Karpas-422 (cell line): Measurements from ENCODE around the gene ADGRB2. TPM values are rescaled to one million over a fixed set of nuclear protein-coding genes. Genes with fewer than 3 reads are reported as not detected.

Experiments
- DNase-seq: peaks from one replicate; pipeline ENCODE4 v3.0.0-alpha.2; 2015
- H2AFZ ChIP-seq: fragments of 200-600 bp; sonication (generic); 2 replicates; pipeline ENCODE4 v1.6.1; 2014; ENCODE audit warnings: antibody characterized with exemption, low read length, mixed read lengths
- H3K27ac ChIP-seq: fragments of 200-600 bp; sonication (generic); 2 replicates; pipeline ENCODE4 v1.5.1; 2014; ENCODE audit warnings: mild to moderate bottlenecking, low read length, moderate library complexity
- H3K27me3 ChIP-seq: fragments of 200-600 bp; sonication (generic); 2 replicates; pipeline ENCODE4 v1.6.1; 2014; ENCODE audit warnings: low read length, mixed read lengths
- H3K36me3 ChIP-seq: fragments of 200-600 bp; sonication (generic); 2 replicates; pipeline ENCODE4 v1.6.1; 2014; ENCODE audit warnings: low read length, mixed read lengths; ENCODE audit not compliant: insufficient read depth
- H3K4me1 ChIP-seq: fragments of 200-600 bp; sonication (generic); 2 replicates; pipeline ENCODE4 v1.6.1; 2014; ENCODE audit warnings: mild to moderate bottlenecking, low read length, mixed read lengths
- H3K4me2 ChIP-seq: fragments of 200-600 bp; sonication (generic); 2 replicates; pipeline ENCODE4 v1.6.1; 2014; ENCODE audit warnings: low read length, low read depth, mild to moderate bottlenecking; ENCODE audit not compliant: poor library complexity, severe bottlenecking
- H3K4me3 ChIP-seq: fragments of 200-600 bp; sonication (generic); 2 replicates; pipeline ENCODE4 v1.5.1; 2014; ENCODE audit warnings: mild to moderate bottlenecking, antibody characterized with exemption, low read length, mixed read lengths
- H3K79me2 ChIP-seq: fragments of 200-600 bp; sonication (generic); 2 replicates; pipeline ENCODE4 v1.6.1; 2014; ENCODE audit warnings: mild to moderate bottlenecking, low read length, mixed read lengths
- H3K9ac ChIP-seq: fragments of 200-600 bp; sonication (generic); 2 replicates; pipeline ENCODE4 v1.6.0; 2014; ENCODE audit warnings: low read length
- H3K9me2 ChIP-seq: fragments of 200-600 bp; sonication (generic), shearing (Covaris generic); replicated peaks from 2 replicates; pipeline ENCODE4 v1.6.0; 2014; ENCODE audit warnings: mild to moderate bottlenecking, low read length, moderate library complexity; ENCODE audit not compliant: insufficient read depth
- H3K9me3 ChIP-seq: fragments of 300-700, 200-600 bp; sonication (generic); 2 replicates; pipeline ENCODE4 v1.6.1; 2014; ENCODE audit warnings: low read length, mixed read lengths
- H4K20me1 ChIP-seq: fragments of 200-600 bp; sonication (generic); 2 replicates; pipeline ENCODE4 v1.6.1; 2014; ENCODE audit warnings: mild to moderate bottlenecking, antibody characterized with exemption, low read length, low read depth; ENCODE audit not compliant: insufficient read depth
- total RNA-seq: library from RNA; depleted of rRNA; stranded (reverse); fragments of >200 nt; shearing (Covaris generic); gene quantifications from 2 replicates; pipeline ENCODE4 v1.2.3, GENCODE V29; 2014; ENCODE audit warnings: low replicate concordance

The ADGRB2 gene
- total RNA-seq, 1 experiment from 2014 or later = 9.2 TPM

GRCh38 chr1:31753707-31754349 lies 10.3 kb downstream of the ADGRB2 start:
- H3K27me3 ChIP-seq = no peaks in the 10 kb centered on the region
- H4K20me1 ChIP-seq = peaks cover 48% of the 10 kb centered on the region; the same call in 1 of the 2 replicates
- H3K4me3 ChIP-seq = no peak overlapping the region
- no peak overlapping the region for H3K9ac ChIP-seq
- no peak overlapping the region for H3K4me2 ChIP-seq
- no peak overlapping the region for H3K27ac ChIP-seq
- no peaks in the 10 kb centered on the region for H3K9me2 ChIP-seq
- no peak overlapping the region for H2AFZ ChIP-seq
- H3K36me3 ChIP-seq = no peaks in the 10 kb centered on the region
- 0 out of 2 replicates have a peak, but pooled peaks cover under 1% of the 10 kb centered on the region for H3K79me2 ChIP-seq
- no peak for DNase-seq
- peaks cover 6% of the 10 kb centered on the region for H3K4me1 ChIP-seq
- no peaks in the 10 kb centered on the region for H3K9me3 ChIP-seq

- Histone ChIP-seq H3K9ac (no peak overlapping the region), H3K36me3 (no peaks in the 10 kb centered on the region), H3K4me1 (peaks cover 10% of the 10 kb centered on the region), H3K4me2 (no peak overlapping the region), H3K27me3 (no peaks in the 10 kb centered on the region), H3K79me2 (no peaks in the 10 kb centered on the region), H3K4me3 (no peak overlapping the region), H2AFZ (no peak overlapping the region), H4K20me1 (peaks cover 43% of the 10 kb centered on the region; the same call in 1 of the 2 replicates), H3K9me3 (no peaks in the 10 kb centered on the region), H3K9me2 (no peaks in the 10 kb centered on the region), H3K27ac (no peak overlapping the region)
- no peak for DNase-seq
Observed at GRCh38 chr1:31752952-31753475, 11.1 kb downstream of the ADGRB2 start.

GRCh38 chr1:31752258-31752657 lies 11.9 kb downstream of the ADGRB2 start:
- Histone ChIP-seq H3K9me3 (no peaks in the 10 kb centered on the region), H3K9ac (no peak overlapping the region), H3K4me1 (peaks cover 17% of the 10 kb centered on the region), H3K79me2 (no peaks in the 10 kb centered on the region), H3K4me3 (no peak overlapping the region), H3K9me2 (no peaks in the 10 kb centered on the region), H2AFZ (no peak overlapping the region), H3K36me3 (no peaks in the 10 kb centered on the region), H3K27me3 (no peaks in the 10 kb centered on the region), H3K27ac (no peak overlapping the region), H3K4me2 (no peak overlapping the region), H4K20me1 (peaks cover 43% of the 10 kb centered on the region; the same call in 1 of the 2 replicates)
- DNase-seq = no peak

- Histone ChIP-seq H3K4me1 (peaks cover 22% of the 10 kb centered on the region), H3K4me2 (no peak overlapping the region)
Observed at GRCh38 chr1:31751822-31752241, 12.3 kb downstream of the ADGRB2 start.

GRCh38 chr1:31750858-31751510 lies 13.2 kb downstream of the ADGRB2 start:
- no peaks in the 10 kb centered on the region for H3K36me3 ChIP-seq
- no peaks in the 10 kb centered on the region for H3K9me2 ChIP-seq
- H3K9ac ChIP-seq = no peak overlapping the region
- H3K27ac ChIP-seq = no peak overlapping the region
- peaks cover 47% of the 10 kb centered on the region; the same call in 1 of the 2 replicates for H4K20me1 ChIP-seq
- H2AFZ ChIP-seq = no peak overlapping the region
- no peaks in the 10 kb centered on the region for H3K27me3 ChIP-seq
- no peaks in the 10 kb centered on the region for H3K9me3 ChIP-seq
- H3K4me3 ChIP-seq = no peak overlapping the region
- DNase-seq = no peak
- H3K4me2 ChIP-seq = no peak overlapping the region
- H3K4me1 ChIP-seq = peaks cover 30% of the 10 kb centered on the region
- no peaks in the 10 kb centered on the region for H3K79me2 ChIP-seq

More at GRCh38 chr1:31751822-31752241, 12.3 kb downstream of the ADGRB2 start:
- H3K27ac ChIP-seq = no peak overlapping the region
- H3K36me3 ChIP-seq = no peaks in the 10 kb centered on the region
- H3K4me3 ChIP-seq = no peak overlapping the region
- H3K79me2 ChIP-seq = no peaks in the 10 kb centered on the region
- no peaks in the 10 kb centered on the region for H3K9me2 ChIP-seq
- DNase-seq = no peak
- H3K27me3 ChIP-seq = no peaks in the 10 kb centered on the region
- H4K20me1 ChIP-seq = peaks cover 47% of the 10 kb centered on the region; the same call in 1 of the 2 replicates
- no peak overlapping the region for H3K9ac ChIP-seq
- no peaks in the 10 kb centered on the region for H3K9me3 ChIP-seq
- H2AFZ ChIP-seq = no peak overlapping the region

- H3K27ac ChIP-seq = no peak overlapping the region
- no peak overlapping the region for H3K4me2 ChIP-seq
Observed at GRCh38 chr1:31749785-31750735, 14.1 kb downstream of the ADGRB2 start.

GRCh38 chr1:31748365-31748764 lies 15.8 kb downstream of the ADGRB2 start:
- no peaks in the 10 kb centered on the region for H3K9me2 ChIP-seq
- no peak overlapping the region for H3K27ac ChIP-seq
- no peaks in the 10 kb centered on the region for H3K79me2 ChIP-seq
- no peaks in the 10 kb centered on the region for H3K27me3 ChIP-seq
- H3K4me1 ChIP-seq = peaks cover 53% of the 10 kb centered on the region
- no peaks in the 10 kb centered on the region for H3K9me3 ChIP-seq
- H3K4me2 ChIP-seq = no peak overlapping the region
- no peaks in the 10 kb centered on the region for H3K36me3 ChIP-seq
- no peak overlapping the region for H2AFZ ChIP-seq
- no peak overlapping the region for H3K9ac ChIP-seq
- H4K20me1 ChIP-seq = peaks cover 35% of the 10 kb centered on the region; the same call in 1 of the 2 replicates
- H3K4me3 ChIP-seq = no peak overlapping the region
- DNase-seq = no peak

More at GRCh38 chr1:31749785-31750735, 14.1 kb downstream of the ADGRB2 start:
- no peaks in the 10 kb centered on the region for H3K9me2 ChIP-seq
- peaks cover 46% of the 10 kb centered on the region; the same call in 1 of the 2 replicates for H4K20me1 ChIP-seq
- H3K36me3 ChIP-seq = no peaks in the 10 kb centered on the region
- H3K9me3 ChIP-seq = no peaks in the 10 kb centered on the region
- peaks cover 39% of the 10 kb centered on the region for H3K4me1 ChIP-seq
- no peak overlapping the region for H3K9ac ChIP-seq
- no peak overlapping the region for H2AFZ ChIP-seq
- no peak overlapping the region for H3K4me3 ChIP-seq
- H3K27me3 ChIP-seq = no peaks in the 10 kb centered on the region
- no peak for DNase-seq
- no peaks in the 10 kb centered on the region for H3K79me2 ChIP-seq
